Mucosa of descending colon (tissue), 3 donors: Measurements from ENCODE around the gene SCO2. TPM values are rescaled to one million over a fixed set of nuclear protein-coding genes. Genes with fewer than 3 reads are reported as not detected.

Experiments
- ATAC-seq: fragments of 200-7000 bp; cut with Tn5 transposase; one replicate; pipeline ENCODE4 v1.9.1; 2020; ENCODE audit warnings: mild to moderate bottlenecking, moderate library complexity
- DNase-seq, 3 donors: peaks; one replicate each; pipeline ENCODE4 v3.0.0-alpha.2; 2020
- H3K36me3 ChIP-seq: fragments of 200-600 bp; one replicate; pipeline ENCODE4 v1.8.0; 2021; ENCODE audit warnings: low read depth, mild to moderate bottlenecking
- H3K4me1 ChIP-seq: fragments of 200-600 bp; one replicate; pipeline ENCODE4 v1.8.0; 2021; ENCODE audit warnings: low read depth, mild to moderate bottlenecking
- H3K4me3 ChIP-seq: fragments of 200-600 bp; one replicate; pipeline ENCODE4 v1.8.0; 2021; ENCODE audit warnings: mild to moderate bottlenecking
- H3K9me3 ChIP-seq: fragments of 200-600 bp; one replicate; pipeline ENCODE4 v1.8.0; 2021; ENCODE audit warnings: mild to moderate bottlenecking
- CTCF ChIP-seq: fragments of 200-600 bp; IDR thresholded peaks from one replicate; pipeline ENCODE4 v1.8.0; 2022; ENCODE audit warnings: antibody characterized with exemption, mild to moderate bottlenecking
- intact Hi-C, 2 donors: fragments of 100-400 bp; cut with DNase I in 1 of 2; cut with micrococcal nuclease in 1 of 2; formaldehyde crosslinking; loops; one replicate each; pipeline versions ENCODE4 v1.11.0 to v1.11.1; 2022; cut with DNase I, micrococcal nuclease
- total RNA-seq, 3 donors: library from RNA; stranded (reverse); fragmentation: NEBNext Ultra II Directional in 2 of 3; extraction: Animal tissue kit (Norgen Biotek cat#: 25700) in 2 of 3; gene quantifications; one replicate each; pipeline versions ENCODE4 v1.2.1 to v1.2.4, GENCODE V29; 2021 to 2023
- donor health status: DM: no; HTN: no; CAD: no; lungs with moderate emphysema.
- donor health status: DM: no; HTN: no; CAD: no.
- donor health status: DM: no; HTN: yes; CAD: no.

The SCO2 gene
- total RNA-seq, 3 donors from 2014 or later = 5.4 to 14.6 TPM; not detected in 1

DNA sequence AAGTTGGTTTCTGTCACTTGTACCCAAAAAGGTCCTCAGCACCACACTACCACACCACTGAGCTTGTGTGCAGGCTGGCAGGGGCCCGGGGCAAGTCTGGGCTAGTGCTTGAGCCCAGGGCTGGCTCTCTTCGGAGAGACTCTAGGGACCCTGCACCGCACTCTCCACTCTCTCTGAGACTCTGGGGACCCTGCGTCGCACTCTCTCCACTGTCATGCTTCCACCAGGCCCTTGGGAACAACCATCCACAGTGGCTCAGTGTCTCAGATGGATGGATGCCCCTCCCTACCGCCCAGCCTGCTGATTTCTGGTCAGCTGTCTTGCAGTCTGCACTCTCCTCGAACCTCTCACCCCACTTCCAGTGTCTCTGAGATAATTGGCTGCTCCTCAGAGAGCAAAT is 48.5 kb downstream of the SCO2 start:
- H3K36me3 ChIP-seq = no peaks in the 10 kb centered on the region
- H3K4me3 ChIP-seq = no peak overlapping the region
- intact Hi-C loops = no loop called here
- peak in 1 of 3 donors; percentile 39 for DNase-seq
- ATAC-seq = no peak
- no peaks in the 10 kb centered on the region for H3K9me3 ChIP-seq
- H3K4me1 ChIP-seq = peaks cover 30% of the 10 kb centered on the region
- no peak for TF ChIP-seq CTCF

GRCh38 chr22:50475652-50476002 is 49.8 kb downstream of the SCO2 start:
- TF ChIP-seq CTCF = no peak
- Histone ChIP-seq H3K9me3 (no peaks in the 10 kb centered on the region), H3K4me1 (peaks cover 37% of the 10 kb centered on the region), H3K36me3 (no peaks in the 10 kb centered on the region), H3K4me3 (no peak overlapping the region)
- DNase-seq (peak in 1 of 3 donors; percentile 40), ATAC-seq (no peak)
- intact Hi-C loops = no loop called here

DNA sequence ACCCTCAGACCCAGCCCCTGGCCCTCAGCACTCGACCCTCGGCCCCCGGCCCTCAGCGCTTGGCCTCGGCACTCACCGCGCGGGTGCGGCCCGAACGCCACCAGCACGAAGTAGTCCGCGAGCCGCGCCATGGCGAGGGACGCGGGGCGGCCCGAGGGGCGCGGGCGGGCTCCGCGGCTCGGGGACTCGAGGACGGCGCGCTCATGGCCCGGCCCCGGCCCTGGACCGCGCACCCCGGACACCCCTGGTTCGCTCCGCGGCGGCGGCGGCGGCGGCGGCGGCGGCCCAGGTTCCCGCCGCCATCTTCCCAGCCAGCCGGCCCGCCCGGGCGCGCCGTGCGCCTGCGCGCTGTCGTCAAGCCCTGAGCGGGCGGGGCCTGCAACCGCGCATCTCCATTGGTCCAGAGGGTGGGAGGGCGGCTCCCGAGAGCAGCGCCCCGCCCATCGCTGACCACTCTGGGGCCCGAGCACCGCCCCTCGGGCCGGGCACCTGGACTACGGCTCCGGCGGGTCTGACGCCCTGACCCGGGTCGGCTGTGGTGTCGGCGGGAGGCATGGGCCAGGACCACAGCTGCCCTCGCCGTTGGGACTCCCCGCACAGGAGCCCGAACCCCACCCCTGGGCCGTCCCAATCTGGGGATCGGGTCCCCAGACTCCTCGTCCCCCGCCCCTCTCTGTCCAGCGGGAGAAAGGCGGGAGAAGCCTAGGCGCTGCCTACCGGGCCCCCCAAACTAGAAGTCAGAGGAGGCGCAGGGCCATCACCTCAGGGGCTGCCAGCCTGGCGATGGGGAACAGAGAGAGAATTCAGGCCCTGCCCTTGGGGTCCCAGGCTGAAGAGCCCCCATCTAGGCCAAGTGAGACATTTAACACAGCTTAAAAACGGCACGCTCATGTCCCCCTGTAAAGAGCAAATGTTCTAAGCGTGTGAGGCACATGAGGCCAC is 50.4 kb downstream of the SCO2 start, which contains the start of gene SBF1:
SBF1 (minus strand) TSS at position 326 of the 942 bp plus-strand sequence; CDS start at position 131, 195 bp downstream.
- H3K4me3 ChIP-seq = peak within 1 kb of the TSS; percentile 95
- intact Hi-C loops = no loop called here
- H3K4me1 ChIP-seq = peaks cover 43% of the 10 kb centered on the region
- H3K9me3 ChIP-seq = no peaks in the 10 kb centered on the region
- DNase-seq = peak; percentile 93 to 95 (median 93)
- TF ChIP-seq CTCF = no peak
- H3K36me3 ChIP-seq = no peaks in the 10 kb centered on the region
- ATAC-seq = peak; percentile 81

GRCh38 chr22:50473855-50474671 is 51.3 kb downstream of the SCO2 start:
- peak; percentile 32 for ATAC-seq

More at GRCh38 chr22:50473855-50474671, 51.3 kb downstream of the SCO2 start:
- H3K4me1 ChIP-seq = peaks cover 52% of the 10 kb centered on the region
- no peak for TF ChIP-seq CTCF
- no peaks in the 10 kb centered on the region for H3K9me3 ChIP-seq
- peak overlapping the region; percentile 95 for H3K4me3 ChIP-seq
- H3K36me3 ChIP-seq = no peaks in the 10 kb centered on the region
- intact Hi-C loops = no loop called here
- DNase-seq = peak; percentile 44 to 71 (median 70)

Other genes starting within 250 kb of the SCO2 start
- gene PLXNB2, start 218.0 kb downstream of the SCO2 start, total RNA-seq = 100 to 1,000 TPM; 232 to 318 (median 250) TPM
- 1 to 10 TPM; 2.8 to 6.3 (median 5.2) TPM for gene DENND6B, start 198.6 kb downstream of the SCO2 start, total RNA-seq
- 10 to 100 TPM; 54.3 to 61.7 (median 58.8) TPM for gene PPP6R2, start 182.3 kb downstream of the SCO2 start, total RNA-seq
- gene SBF1, start 50.6 kb downstream of the SCO2 start, total RNA-seq = 10 to 100 TPM; 76.1 to 91.9 (median 84.3) TPM
- 1 to 10 TPM in 2 of 3 donors, under 1 TPM in 1; 0.95 to 3.9 (median 1.4) TPM for gene ADM2, start 44.1 kb downstream of the SCO2 start, total RNA-seq
- gene MIOX, start 38.7 kb downstream of the SCO2 start, total RNA-seq = not detected
- 10 to 100 TPM; 57.8 to 66.4 (median 60.7) TPM for gene LMF2, start 17.9 kb downstream of the SCO2 start, total RNA-seq
- 10 to 100 TPM; 32.1 to 41.2 (median 34.0) TPM for gene NCAPH2, start 17.4 kb downstream of the SCO2 start, total RNA-seq
- 10 to 100 TPM; 27.7 to 88.7 (median 34.8) TPM for gene TYMP, start 4.4 kb upstream of the SCO2 start, total RNA-seq
- 1 to 10 TPM in 1 of 3 donors, under 1 TPM in 1, not detected in 1; 0.55 to 1.7 TPM for gene KLHDC7B, start 20.3 kb upstream of the SCO2 start, total RNA-seq
- not detected for gene SYCE3, start 37.3 kb upstream of the SCO2 start, total RNA-seq
- 10 to 100 TPM; 24.5 to 51.6 (median 29.9) TPM for gene CPT1B, start 52.8 kb upstream of the SCO2 start, total RNA-seq
- gene CHKB, start 57.3 kb upstream of the SCO2 start, total RNA-seq = 10 to 100 TPM; 79.9 to 95.0 (median 80.9) TPM
- gene MAPK8IP2, start 75.2 kb upstream of the SCO2 start, total RNA-seq = 1 to 10 TPM in 1 of 3 donors, under 1 TPM in 2; 0.63 to 4.2 (median 0.64) TPM
- 10 to 100 TPM; 64.6 to 87.9 (median 82.2) TPM for gene ARSA, start 102.6 kb upstream of the SCO2 start, total RNA-seq
- 10 to 100 TPM in 1 of 3 donors, 1 to 10 TPM in 2; 3.9 to 14.2 (median 7.1) TPM for gene SHANK3, start 147.2 kb upstream of the SCO2 start, total RNA-seq
- gene ACR, start 212.6 kb upstream of the SCO2 start, total RNA-seq = 1 to 10 TPM in 1 of 3 donors, under 1 TPM in 2; 0.41 to 1.4 (median 0.43) TPM